B cell (primary cell): Measurements from ENCODE around the gene PDE4B. TPM values are rescaled to one million over a fixed set of nuclear protein-coding genes. Genes with fewer than 3 reads are reported as not detected.

ENCODE experiments used
- ATAC-seq: fragments of 200-7000 bp; cut with Tn5 transposase; one replicate; pipeline ENCODE4 v1.10.0; 2021; ENCODE audit warnings: low read depth, mild to moderate bottlenecking, moderate number of reproducible peaks, moderate library complexity
- CTCF ChIA-PET: fragments of 350-600 bp; sonication (Branson Sonifier 250); formaldehyde crosslinking; loops from one replicate; lab custom pipeline; 2021; ENCODE audit warnings: antibody characterized with exemption, inconsistent platforms; lab: Charles Lee
- POLR2A ChIA-PET: fragments of 350-600 bp; sonication (Branson Sonifier 250); formaldehyde crosslinking; loops from one replicate; lab custom pipeline; 2021; ENCODE audit warnings: antibody characterized with exemption; lab: Charles Lee
- DNase-seq: peaks from one replicate; pipeline ENCODE4 v3.0.0; 2013
- H2AFZ ChIP-seq: 2 replicates; pipeline ENCODE4 v1.6.1; 2012; ENCODE audit warnings: mild to moderate bottlenecking, low read depth, low read length; ENCODE audit not compliant: insufficient read depth, poor library complexity, severe bottlenecking
- H3K27ac ChIP-seq, 2 donors: 1 replicate in 1 of 2; 2 replicates in 1 of 2; pipeline ENCODE4 v1.5.1; 2012 to 2013; ENCODE audit warnings: low read length in 2 of 2, mild to moderate bottlenecking in 2 of 2, moderate library complexity in 1 of 2
- H3K27me3 ChIP-seq, 4 experiments: fragments of 200-600 bp in 1 of 4; sonication (generic) in 1 of 4; replicated peaks in 1 of 4; 1 replicate in 2 of 4; 2 replicates in 2 of 4; pipeline versions ENCODE4 v1.6.1 to v1.7.0; 2013 to 2016; ENCODE audit warnings: low read length in 3 of 4, mild to moderate bottlenecking in 2 of 4, mixed read lengths in 1 of 4, moderate library complexity in 1 of 4; ENCODE audit not compliant: insufficient read depth in 4 of 4, control insufficient read depth in 3 of 4; ENCODE audit errors: control extremely low read depth in 1 of 4
- H3K36me3 ChIP-seq, 2 experiments: replicated peaks in 1 of 2; 1 replicate in 1 of 2; 2 replicates in 1 of 2; pipeline versions ENCODE4 v1.6.1 to v1.7.1; 2013; ENCODE audit warnings: low read length in 1 of 2; ENCODE audit not compliant: insufficient read depth in 2 of 2, control insufficient read depth in 1 of 2; ENCODE audit errors: control extremely low read depth in 1 of 2, extremely low read depth in 1 of 2
- H3K4me1 ChIP-seq, 2 donors: fragments of 200-600 bp in 1 of 2; sonication (generic) in 1 of 2; 1 replicate in 1 of 2; 2 replicates in 1 of 2; pipeline versions ENCODE4 v1.5.1 to v1.6.1; 2013 to 2017; ENCODE audit warnings: low read length in 2 of 2; ENCODE audit not compliant: control insufficient read depth in 2 of 2, insufficient read depth in 2 of 2
- H3K4me2 ChIP-seq: replicated peaks from 2 replicates; pipeline ENCODE3; 2012; ENCODE audit warnings: mild to moderate bottlenecking, low read depth, low read length; ENCODE audit not compliant: poor library complexity, severe bottlenecking
- H3K4me3 ChIP-seq, 5 experiments: fragments of 200-600 bp in 1 of 5; sonication (generic) in 1 of 5; 1 replicate in 3 of 5; 2 replicates in 2 of 5; pipeline versions ENCODE4 v1.5.1 to v1.7.0; 2011 to 2016; ENCODE audit warnings: low read length in 4 of 5, mild to moderate bottlenecking in 4 of 5, low read depth in 2 of 5, control low read depth in 1 of 5, moderate library complexity in 1 of 5; ENCODE audit not compliant: insufficient read depth in 1 of 5; ENCODE audit errors: control extremely low read depth in 1 of 5, extremely low read depth in 1 of 5
- H3K79me2 ChIP-seq: fragments of 200-600 bp; sonication (generic); one replicate; pipeline ENCODE4 v1.6.0; 2016; ENCODE audit warnings: low read length; ENCODE audit not compliant: control insufficient read depth, insufficient read depth
- H3K9ac ChIP-seq: fragments of 200-600 bp; sonication (generic); 2 replicates; pipeline ENCODE4 v1.6.1; 2017; ENCODE audit warnings: mild to moderate bottlenecking, low read length, moderate library complexity
- H3K9me3 ChIP-seq, 3 donors: one replicate each; pipeline versions ENCODE4 v1.6.1 to v1.7.1; 2013; ENCODE audit warnings: low read length in 2 of 3; ENCODE audit not compliant: control insufficient read depth in 2 of 3, insufficient read depth in 1 of 3; ENCODE audit errors: control extremely low read depth in 1 of 3
- H4K20me1 ChIP-seq: 2 replicates; pipeline ENCODE4 v1.6.0; 2012; ENCODE audit warnings: mild to moderate bottlenecking, low read length; ENCODE audit not compliant: insufficient read depth, control insufficient read depth, poor library complexity, severe bottlenecking
- H3K27ac Mint-ChIP-seq: one replicate; pipeline ENCODE4 v1.8.0; 2021; ENCODE audit warnings: mixed read lengths
- H3K27me3 Mint-ChIP-seq: one replicate; pipeline ENCODE4 v1.8.0; 2021; ENCODE audit warnings: mixed read lengths
- H3K4me1 Mint-ChIP-seq: one replicate; pipeline ENCODE4 v1.8.0; 2021; ENCODE audit warnings: mixed read lengths
- H3K4me3 Mint-ChIP-seq: one replicate; pipeline ENCODE4 v1.8.0; 2021; ENCODE audit warnings: mixed read lengths
- H3K9me3 Mint-ChIP-seq: one replicate; pipeline ENCODE4 v1.8.0; 2022; ENCODE audit warnings: mixed read lengths; ENCODE audit not compliant: insufficient read depth
- CTCF ChIP-seq: fragments of 200-600 bp; IDR thresholded peaks from one replicate; pipeline ENCODE4 v1.8.0; 2022; ENCODE audit warnings: antibody characterized with exemption, mild to moderate bottlenecking
- EZH2 ChIP-seq: IDR thresholded peaks from 2 replicates; pipeline ENCODE4 v1.6.1; 2012; ENCODE audit warnings: borderline replicate concordance, low read depth, mild to moderate bottlenecking, moderate library complexity, low read length; ENCODE audit not compliant: insufficient read depth, poor library complexity, severe bottlenecking
- WGBS: methylation state at CpG from one replicate; pipeline ENCODE4 v1.1.5; 2013; ENCODE audit warnings: missing lambda C conversion rate; ENCODE audit not compliant: insufficient coverage; 5-methylcytosine and 5-hydroxymethylcytosine counted together
- intact Hi-C: fragments of 100-400 bp; cut with micrococcal nuclease; formaldehyde crosslinking; loops from one replicate; pipeline ENCODE4 v1.10.0; 2022
- polyA plus RNA-seq: library from polyadenylated mRNA; depleted of rRNA; stranded (reverse); fragments of >200 nt; gene quantifications from 2 replicates; pipeline ENCODE4 v1.2.3, GENCODE V29; 2012
- total RNA-seq, 2 donors: library from RNA; stranded (reverse); fragments of 120-200 nt in 1 of 2; gene quantifications; 1 replicate in 1 of 2; 2 replicates in 1 of 2; pipeline versions ENCODE4 v1.2.3 to v1.2.4, GENCODE V29; 2013 to 2022

PDE4B gene
- total and polyA plus RNA-seq, 2 donors (not counting 1 experiment from before 2014, with no cell fraction given): 63.7 to 242 TPM

- no peak overlapping the region for H2AFZ ChIP-seq
- H3K4me2 ChIP-seq: no peak overlapping the region
- intact Hi-C loops: no loop called here
- no peaks in the 10 kb centered on the region for H3K9me3 Mint-ChIP-seq
- H3K27me3 ChIP-seq: no peaks in the 10 kb centered on the region
- DNase-seq: no peak
- no peaks in the 10 kb centered on the region for H3K9me3 ChIP-seq
- no peak overlapping the region for H3K27ac Mint-ChIP-seq
- TF ChIP-seq CTCF (no peak), EZH2 (no peak)
- CTCF ChIA-PET: interaction anchor here (0.9 to 5.6 kb wide), 9 partner anchors 18 to 126 kb away, joined by 3 to 70 read pairs (median 7); no protein-coding TSS in a partner anchor
- peaks cover 6 to 96% of the 10 kb centered on the region in 2 experiments for H3K36me3 ChIP-seq
- ATAC-seq: no peak
- WGBS: 83% methylated on average over 1 of the region's 5 CpGs
- no peak overlapping the region for H3K4me3 Mint-ChIP-seq
- POLR2A ChIA-PET: no interaction called here
- no peaks in the 10 kb centered on the region for H3K27me3 Mint-ChIP-seq
- H3K9ac ChIP-seq: no peak overlapping the region
- H3K4me1 Mint-ChIP-seq: peaks cover 85% of the 10 kb centered on the region
- H3K4me3 ChIP-seq: no peak overlapping the region
- no peaks in the 10 kb centered on the region for H4K20me1 ChIP-seq
- H3K4me1 ChIP-seq: peaks cover 57 to 60% of the 10 kb centered on the region in 2 donors
- H3K79me2 ChIP-seq: peaks cover 46% of the 10 kb centered on the region
- H3K27ac ChIP-seq: peak overlapping the region in 1 of 2 donors; percentile 81
Measured at GRCh38 chr1:66368261-66368660, 575.6 kb downstream of the PDE4B start.

GRCh38 chr1:66370462-66370971 is 577.8 kb downstream of the PDE4B start:
- Histone ChIP-seq H4K20me1 (no peaks in the 10 kb centered on the region), H2AFZ (no peak overlapping the region), H3K36me3 (peaks cover 4 to 83% of the 10 kb centered on the region in 2 experiments), H3K4me1 (peaks cover 71 to 73% of the 10 kb centered on the region in 2 donors), H3K27me3 (no peaks in the 10 kb centered on the region), H3K27ac (peak overlapping the region; percentile 25 to 82), H3K4me3 (no peak overlapping the region), H3K9me3 (no peaks in the 10 kb centered on the region), H3K9ac (no peak overlapping the region), H3K79me2 (peaks cover 41% of the 10 kb centered on the region), H3K4me2 (peak overlapping the region; percentile 27)
- WGBS: 81% methylated on average over 2 of the region's 4 CpGs
- ChIA-PET CTCF (interaction anchor here (0.8 to 5.6 kb wide), 12 partner anchors 10 to 411 kb away, joined by 3 to 70 read pairs (median 5); no protein-coding TSS in a partner anchor), POLR2A (interaction anchor here (2.0 to 2.3 kb wide), 3 partner anchors 32 to 38 kb away, joined by 7 to 13 read pairs (median 10); no protein-coding TSS in a partner anchor)
- Mint-ChIP-seq H3K9me3 (no peaks in the 10 kb centered on the region), H3K4me3 (peak overlapping the region; percentile 57), H3K27ac (peak overlapping the region; percentile 88), H3K27me3 (no peaks in the 10 kb centered on the region), H3K4me1 (peaks cover 85% of the 10 kb centered on the region)
- no peak for ATAC-seq
- no peak for DNase-seq
- intact Hi-C loops: loop anchor here (10.0 kb wide), 1 partner anchor 416 kb away; no protein-coding TSS in a partner anchor
- TF ChIP-seq CTCF: no peak
